Measurements from ENCODE around the gene PDE6A. TPM values are rescaled to one million over a fixed set of nuclear protein-coding genes. Genes with fewer than 3 reads are reported as not detected.

PDE6A gene
- total and polyA plus RNA-seq, 9 of the 15 experiments (the other 6 are each of a cell fraction or from before 2014, with no cell fraction given) = 0.01 to 0.04 (median 0.01) TPM; not detected in 6

DNA sequence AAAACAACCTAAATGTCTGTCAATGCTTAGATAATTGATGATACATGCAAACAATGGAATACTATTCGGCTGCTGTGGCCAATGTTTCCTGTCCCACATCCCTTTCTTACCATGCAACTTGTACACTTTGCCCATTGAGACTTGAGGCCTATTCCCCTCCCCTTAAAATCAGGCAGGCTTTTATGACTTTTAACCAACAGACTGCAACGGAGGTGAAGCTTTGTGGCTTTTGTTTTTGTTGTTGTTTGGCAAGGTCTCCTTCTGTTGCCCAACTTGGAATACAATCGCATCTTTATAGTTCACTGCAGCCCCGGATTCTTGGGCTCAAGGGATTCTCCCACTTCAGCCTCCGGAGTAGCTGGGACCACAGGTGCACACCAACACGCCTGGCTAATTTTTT, 10.2 kb upstream of the PDE6A start (continued):
- TF ChIP-seq PHF21A (IDR thresholded peaks at IDR 0.05; ENCODE audit: borderline replicate concordance, low read depth) (no peak), ZNF445 (CRISPR knock-in tag; IDR thresholded peaks at IDR 0.05; ENCODE audit: low read depth) (no peak), SUPT5H (IDR thresholded peaks at IDR 0.05) (no peak), MTA3 (IDR thresholded peaks at IDR 0.05; ENCODE audit: borderline replicate concordance) (no peak), FOXA3 (CRISPR knock-in tag; conservative IDR thresholded peaks at IDR 0.05 in 1 of 2, IDR thresholded peaks at IDR 0.05 in 1 of 2) (no peak), ZNF134 (CRISPR knock-in tag; conservative IDR thresholded peaks at IDR 0.05) (no peak), CBFA2T3 (IDR thresholded peaks at IDR 0.05) (no peak), NFYB (IDR thresholded peaks at IDR 0.05; ENCODE audit: extremely low read depth, insufficient read length) (no peak)

GRCh38 chr5:149953436-149954121, 9.0 kb upstream of the PDE6A start:
- Histone ChIP-seq H3K9ac (ENCODE audit: insufficient read depth in 1 of 2, low read depth in 2 of 2, low read length in 2 of 2) (peak overlapping the region in 1 of 2 experiments; percentile 29; a peak in 1 of 4 replicates), H3K4me3 (no peak overlapping the region), H4K20me1 (replicated peaks; ENCODE audit: control insufficient read depth, insufficient read depth, low read length) (no peaks in the 10 kb centered on the region), H3K9me1 (ENCODE audit: control insufficient read depth, insufficient read depth, low read length) (no peaks in the 10 kb centered on the region), H3K4me1 (replicated peaks in 1 of 2; ENCODE audit: control insufficient read depth in 2 of 2, insufficient read depth in 2 of 2, low read length in 2 of 2) (peaks cover 0 to 8% of the 10 kb centered on the region in 2 experiments; a peak in 2 of 5 replicates), H3K79me2 (ENCODE audit: control insufficient read depth, insufficient read depth, low read length) (no peaks in the 10 kb centered on the region), H2AFZ (ENCODE audit: low read depth, low read length) (peak overlapping the region; percentile 3; the same call in 1 of the 2 replicates), H3K4me2 (ENCODE audit: insufficient read depth, low read length) (no peak overlapping the region), H3K27ac (ENCODE audit: extremely low read depth, low read depth, low read length) (no peak overlapping the region), H3K27me3 (ENCODE audit: control insufficient read depth in 2 of 2, insufficient read depth in 2 of 2, low read length in 2 of 2) (no peaks in the 10 kb centered on the region), H3K36me3 (ENCODE audit: control insufficient read depth, insufficient read depth, low read length) (no peaks in the 10 kb centered on the region), H3K9me3 (replicated peaks; ENCODE audit: control insufficient read depth, insufficient read depth, low read depth, low read length) (no peaks in the 10 kb centered on the region)
- in situ Hi-C loops (cut with MboI) (no loop called here), intact Hi-C loops (cut with micrococcal nuclease) (no loop called here)
- ChIA-PET CTCF (ENCODE audit: low intra/inter-chr PET ratio) (no interaction called here), POLR2A (interaction anchor here (0.7 kb wide), 1 partner anchor 801 kb away, joined by 3 read pairs; no protein-coding TSS in a partner anchor)
- no peak for ATAC-seq
- FAIRE-seq = no peak
- 62% methylated on average over 9 of the region's 9 CpGs for WGBS (ENCODE audit: insufficient coverage, low coverage, missing lambda C conversion rate)
- DNase-seq (ENCODE audit: extremely low read depth in 1 of 4, low spot score in 3 of 4) = no peak
- BruUV-seq (replicated peaks) = no TSS peak
- 0 out of 2 replicates have a peak, but pooled peaks have one; percentile 17 for TF ChIP-seq TAL1 (IDR thresholded peaks at IDR 0.05)
- TF ChIP-seq, protein P1, sequence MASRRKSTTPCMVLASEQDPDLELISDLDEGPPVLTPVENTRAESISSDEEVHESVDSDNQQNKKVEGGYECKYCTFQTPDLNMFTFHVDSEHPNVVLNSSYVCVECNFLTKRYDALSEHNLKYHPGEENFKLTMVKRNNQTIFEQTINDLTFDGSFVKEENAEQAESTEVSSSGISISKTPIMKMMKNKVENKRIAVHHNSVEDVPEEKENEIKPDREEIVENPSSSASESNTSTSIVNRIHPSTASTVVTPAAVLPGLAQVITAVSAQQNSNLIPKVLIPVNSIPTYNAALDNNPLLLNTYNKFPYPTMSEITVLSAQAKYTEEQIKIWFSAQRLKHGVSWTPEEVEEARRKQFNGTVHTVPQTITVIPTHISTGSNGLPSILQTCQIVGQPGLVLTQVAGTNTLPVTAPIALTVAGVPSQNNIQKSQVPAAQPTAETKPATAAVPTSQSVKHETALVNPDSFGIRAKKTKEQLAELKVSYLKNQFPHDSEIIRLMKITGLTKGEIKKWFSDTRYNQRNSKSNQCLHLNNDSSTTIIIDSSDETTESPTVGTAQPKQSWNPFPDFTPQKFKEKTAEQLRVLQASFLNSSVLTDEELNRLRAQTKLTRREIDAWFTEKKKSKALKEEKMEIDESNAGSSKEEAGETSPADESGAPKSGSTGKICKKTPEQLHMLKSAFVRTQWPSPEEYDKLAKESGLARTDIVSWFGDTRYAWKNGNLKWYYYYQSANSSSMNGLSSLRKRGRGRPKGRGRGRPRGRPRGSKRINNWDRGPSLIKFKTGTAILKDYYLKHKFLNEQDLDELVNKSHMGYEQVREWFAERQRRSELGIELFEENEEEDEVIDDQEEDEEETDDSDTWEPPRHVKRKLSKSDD (conservative IDR thresholded peaks at IDR 0.05; ENCODE audit: low read length) = no peak
- no peak for TF ChIP-seq STAT5B (CRISPR knock-in tag; IDR thresholded peaks at IDR 0.05)
- 0 out of 2 replicates have a peak, but pooled peaks have one; percentile 8 for TF ChIP-seq TEAD4 (IDR thresholded peaks at IDR 0.05; ENCODE audit: low read length)
- TF ChIP-seq TEAD4 (CRISPR knock-in tag; IDR thresholded peaks at IDR 0.05; ENCODE audit: borderline replicate concordance) = no peak
- TF ChIP-seq ETS1 (conservative IDR thresholded peaks at IDR 0.05; ENCODE audit: control insufficient read depth, low read depth, low read length) = no peak
- 0 out of 2 replicates have a peak, but pooled peaks have one; percentile 24 for TF ChIP-seq ZNF766 (CRISPR knock-in tag; conservative IDR thresholded peaks at IDR 0.05)
- 0 out of 4 replicates have a peak, but pooled peaks of 1 of the 2 experiments have one; percentile 20 for TF ChIP-seq RCOR1 (IDR thresholded peaks at IDR 0.05; ENCODE audit: borderline replicate concordance in 1 of 2, low read depth in 2 of 2, low read length in 2 of 2)
- TF ChIP-seq CBFA2T2 (conservative IDR thresholded peaks at IDR 0.05) = 0 out of 2 replicates have a peak, but pooled peaks have one; percentile 7
- peak; percentile 39; the same call in 1 of the 2 replicates for TF ChIP-seq CBFA2T3 (IDR thresholded peaks at IDR 0.05)
- TF ChIP-seq GATA2 (CRISPR knock-in tag; IDR thresholded peaks at IDR 0.05) = peak; percentile 38; the same call in 1 of the 2 replicates
